HL-60 (cell line): ENCODE results near the gene CERT1.

ENCODE experiments used
- DNase-seq, 2 experiments: peaks; one replicate each; pipeline ENCODE4 v3.0.0-alpha.2; 2010 to 2020; ENCODE audit warnings: low read depth in 1 of 2, low spot score in 1 of 2
- H3K27ac ChIP-seq: fragments of 250-450 bp; sonication (Bioruptor Pico); replicated peaks from 2 replicates; pipeline ENCODE4 v1.5.1; 2020; ENCODE audit warnings: mild to moderate bottlenecking, moderate library complexity
- H3K27me3 ChIP-seq: fragments of 250-450 bp; sonication (Bioruptor Pico); 2 replicates; pipeline ENCODE4 v1.5.1; 2021; ENCODE audit warnings: mild to moderate bottlenecking, moderate library complexity; ENCODE audit not compliant: insufficient read depth, poor library complexity, severe bottlenecking
- H3K4me3 ChIP-seq: replicated peaks from 2 replicates; pipeline ENCODE4 v1.5.1; 2011; ENCODE audit warnings: mild to moderate bottlenecking, control low read depth, low read length; ENCODE audit not compliant: insufficient read depth
- GABPA ChIP-seq: IDR thresholded peaks from 2 replicates; pipeline ENCODE4 v1.6.1; 2012; ENCODE audit warnings: low read depth
- POLR2AphosphoS5 ChIP-seq: IDR thresholded peaks from 2 replicates; pipeline ENCODE4 v1.6.1; 2012; ENCODE audit warnings: low read depth
- SPI1 ChIP-seq: IDR thresholded peaks from 2 replicates; pipeline ENCODE4 v1.6.1; 2012; ENCODE audit warnings: low read depth, mild to moderate bottlenecking, borderline replicate concordance
- TF ChIP-seq, protein P1 (sequence below): IDR thresholded peaks from one replicate; pipeline ENCODE4 v1.5.1; 2011; ENCODE audit warnings: low read length, control low read depth, inconsistent platforms; ENCODE audit not compliant: insufficient read depth
- TF ChIP-seq, protein P2 (sequence below): IDR thresholded peaks from 2 replicates; pipeline ENCODE4 v1.6.1; 2012; ENCODE audit warnings: low read depth; ENCODE audit not compliant: insufficient replicate concordance

The CERT1 gene

DNA sequence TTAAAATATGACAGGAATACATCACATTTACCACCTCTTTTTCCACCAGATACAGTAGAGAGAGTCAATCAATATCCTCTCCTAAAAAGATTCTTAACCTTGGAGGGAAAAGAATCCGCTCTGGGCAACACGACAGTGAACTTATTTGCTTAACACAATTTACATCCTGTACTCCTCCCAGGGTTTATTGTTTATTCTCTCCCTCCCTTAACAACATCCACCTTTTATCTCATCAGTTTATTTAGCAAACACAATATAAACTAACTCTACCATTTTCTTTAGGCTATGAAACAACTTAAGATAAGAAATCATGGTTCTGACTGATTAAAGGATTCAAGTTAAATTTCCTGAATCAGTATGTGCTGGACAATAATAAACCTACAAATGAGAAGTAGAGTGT is 50.9 kb downstream of the CERT1 start:
- H3K27me3 ChIP-seq = no peaks in the 10 kb centered on the region
- no peak overlapping the region for H3K27ac ChIP-seq
- no peak overlapping the region for H3K4me3 ChIP-seq
- DNase-seq = no peak
- TF ChIP-seq GABPA (no peak), SPI1 (no peak), POLR2AphosphoS5 (no peak)
- TF ChIP-seq, protein P1, sequence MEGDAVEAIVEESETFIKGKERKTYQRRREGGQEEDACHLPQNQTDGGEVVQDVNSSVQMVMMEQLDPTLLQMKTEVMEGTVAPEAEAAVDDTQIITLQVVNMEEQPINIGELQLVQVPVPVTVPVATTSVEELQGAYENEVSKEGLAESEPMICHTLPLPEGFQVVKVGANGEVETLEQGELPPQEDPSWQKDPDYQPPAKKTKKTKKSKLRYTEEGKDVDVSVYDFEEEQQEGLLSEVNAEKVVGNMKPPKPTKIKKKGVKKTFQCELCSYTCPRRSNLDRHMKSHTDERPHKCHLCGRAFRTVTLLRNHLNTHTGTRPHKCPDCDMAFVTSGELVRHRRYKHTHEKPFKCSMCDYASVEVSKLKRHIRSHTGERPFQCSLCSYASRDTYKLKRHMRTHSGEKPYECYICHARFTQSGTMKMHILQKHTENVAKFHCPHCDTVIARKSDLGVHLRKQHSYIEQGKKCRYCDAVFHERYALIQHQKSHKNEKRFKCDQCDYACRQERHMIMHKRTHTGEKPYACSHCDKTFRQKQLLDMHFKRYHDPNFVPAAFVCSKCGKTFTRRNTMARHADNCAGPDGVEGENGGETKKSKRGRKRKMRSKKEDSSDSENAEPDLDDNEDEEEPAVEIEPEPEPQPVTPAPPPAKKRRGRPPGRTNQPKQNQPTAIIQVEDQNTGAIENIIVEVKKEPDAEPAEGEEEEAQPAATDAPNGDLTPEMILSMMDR = no peak

DNA sequence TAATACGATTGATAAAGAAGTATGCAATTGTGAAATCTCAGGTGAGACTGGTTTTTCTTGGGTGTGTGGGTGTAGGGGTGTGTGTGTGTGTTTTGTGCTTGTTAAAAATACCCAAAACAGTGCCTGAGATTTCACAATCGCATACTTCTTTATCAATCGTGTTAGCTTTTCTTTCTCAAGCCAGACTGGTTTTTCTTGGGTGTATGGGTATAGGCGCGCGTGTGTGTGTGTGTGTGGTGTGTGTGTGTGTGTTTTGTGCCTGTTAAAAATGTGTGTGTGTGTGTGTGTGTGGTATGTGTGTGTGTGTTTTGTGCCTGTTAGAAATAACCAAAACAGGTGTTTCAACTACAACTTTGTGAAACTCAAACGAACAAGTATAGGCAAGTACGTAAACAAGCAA is 53.7 kb downstream of the CERT1 start:
- DNase-seq = no peak
- TF ChIP-seq GABPA (no peak), SPI1 (no peak), POLR2AphosphoS5 (no peak)
- TF ChIP-seq, protein P2, sequence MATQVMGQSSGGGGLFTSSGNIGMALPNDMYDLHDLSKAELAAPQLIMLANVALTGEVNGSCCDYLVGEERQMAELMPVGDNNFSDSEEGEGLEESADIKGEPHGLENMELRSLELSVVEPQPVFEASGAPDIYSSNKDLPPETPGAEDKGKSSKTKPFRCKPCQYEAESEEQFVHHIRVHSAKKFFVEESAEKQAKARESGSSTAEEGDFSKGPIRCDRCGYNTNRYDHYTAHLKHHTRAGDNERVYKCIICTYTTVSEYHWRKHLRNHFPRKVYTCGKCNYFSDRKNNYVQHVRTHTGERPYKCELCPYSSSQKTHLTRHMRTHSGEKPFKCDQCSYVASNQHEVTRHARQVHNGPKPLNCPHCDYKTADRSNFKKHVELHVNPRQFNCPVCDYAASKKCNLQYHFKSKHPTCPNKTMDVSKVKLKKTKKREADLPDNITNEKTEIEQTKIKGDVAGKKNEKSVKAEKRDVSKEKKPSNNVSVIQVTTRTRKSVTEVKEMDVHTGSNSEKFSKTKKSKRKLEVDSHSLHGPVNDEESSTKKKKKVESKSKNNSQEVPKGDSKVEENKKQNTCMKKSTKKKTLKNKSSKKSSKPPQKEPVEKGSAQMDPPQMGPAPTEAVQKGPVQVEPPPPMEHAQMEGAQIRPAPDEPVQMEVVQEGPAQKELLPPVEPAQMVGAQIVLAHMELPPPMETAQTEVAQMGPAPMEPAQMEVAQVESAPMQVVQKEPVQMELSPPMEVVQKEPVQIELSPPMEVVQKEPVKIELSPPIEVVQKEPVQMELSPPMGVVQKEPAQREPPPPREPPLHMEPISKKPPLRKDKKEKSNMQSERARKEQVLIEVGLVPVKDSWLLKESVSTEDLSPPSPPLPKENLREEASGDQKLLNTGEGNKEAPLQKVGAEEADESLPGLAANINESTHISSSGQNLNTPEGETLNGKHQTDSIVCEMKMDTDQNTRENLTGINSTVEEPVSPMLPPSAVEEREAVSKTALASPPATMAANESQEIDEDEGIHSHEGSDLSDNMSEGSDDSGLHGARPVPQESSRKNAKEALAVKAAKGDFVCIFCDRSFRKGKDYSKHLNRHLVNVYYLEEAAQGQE = no peak
- TF ChIP-seq, protein P1 = no peak
- Histone ChIP-seq H3K4me3 (no peak overlapping the region), H3K27ac (no peak overlapping the region), H3K27me3 (no peaks in the 10 kb centered on the region)

DNA sequence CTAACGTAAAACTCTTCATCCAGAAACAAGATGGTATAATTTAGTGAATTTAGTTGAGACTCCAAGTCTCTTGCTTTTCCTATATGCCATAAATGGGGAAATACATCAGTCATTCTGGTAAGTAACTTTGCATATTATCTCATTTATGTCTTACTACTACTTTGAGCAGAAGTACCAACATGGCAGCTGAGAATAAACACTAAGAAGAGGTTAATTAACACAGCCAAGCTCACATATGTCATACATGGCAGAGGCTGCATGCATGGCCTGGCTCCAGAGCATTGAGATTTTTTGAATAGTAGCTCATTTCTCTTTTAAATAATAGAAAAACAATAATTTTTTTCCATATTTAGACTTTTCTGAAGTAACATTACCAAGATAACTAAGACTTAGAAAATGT is 54.3 kb downstream of the CERT1 start:
- no peak for DNase-seq
- Histone ChIP-seq H3K27me3 (no peaks in the 10 kb centered on the region), H3K4me3 (no peak overlapping the region), H3K27ac (no peak overlapping the region)
- TF ChIP-seq POLR2AphosphoS5 = no peak
- TF ChIP-seq SPI1 = no peak
- TF ChIP-seq, protein P1 = no peak
- TF ChIP-seq GABPA = no peak
- TF ChIP-seq, protein P2 = no peak

DNA sequence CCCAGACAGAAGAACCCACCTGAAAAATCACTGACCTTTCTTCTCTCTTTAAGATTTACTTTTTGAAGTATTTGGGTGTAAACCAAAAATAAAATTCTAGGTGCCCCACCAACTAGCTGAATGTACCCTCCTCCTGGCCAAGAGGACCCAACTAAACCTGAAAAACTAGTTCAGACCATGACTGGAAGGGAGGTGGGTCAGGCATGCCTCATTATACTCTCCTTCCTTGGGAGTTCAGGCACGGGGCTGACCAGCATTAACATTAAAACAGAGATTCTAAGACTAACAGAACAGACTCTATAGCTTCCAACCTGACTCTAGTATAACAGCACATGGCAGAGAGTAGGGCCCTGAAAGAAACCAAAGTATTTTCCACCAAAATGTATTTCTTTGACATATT is 61.4 kb downstream of the CERT1 start:
- DNase-seq = no peak
- TF ChIP-seq POLR2AphosphoS5 = no peak
- TF ChIP-seq, protein P1 = no peak
- TF ChIP-seq, protein P2 = no peak
- no peak for TF ChIP-seq SPI1
- TF ChIP-seq GABPA = no peak
- Histone ChIP-seq H3K27ac (no peak overlapping the region), H3K27me3 (no peaks in the 10 kb centered on the region), H3K4me3 (no peak overlapping the region)
